CD8-positive, alpha-beta memory T cell (primary cell): ENCODE results near the gene HNRNPUL2. TPM values are rescaled to one million over a fixed set of nuclear protein-coding genes. Genes with fewer than 3 reads are reported as not detected.
"Not testable (repeated sequence)": the region's sequence is repeated elsewhere in the genome, so short reads cannot be mapped to it uniquely, and the experiment has no call there.

Source experiments
- CTCF ChIA-PET: fragments of 350-600 bp; sonication (Branson Sonifier 250); formaldehyde crosslinking; loops from one replicate; lab custom pipeline; 2021; ENCODE audit warnings: antibody characterized with exemption; lab: Charles Lee
- POLR2A ChIA-PET: fragments of 350-600 bp; sonication (Branson Sonifier 250); formaldehyde crosslinking; loops from one replicate; lab custom pipeline; 2021; ENCODE audit warnings: antibody characterized with exemption; lab: Charles Lee
- DNase-seq, 5 donors: peaks; one replicate each; pipeline versions ENCODE4 v3.0.0 to v3.0.0-alpha.2; 2020 to 2022; ENCODE audit warnings: mixed read lengths in 1 of 5
- H3K27ac ChIP-seq: one replicate; pipeline ENCODE4 v1.7.0; 2013; ENCODE audit warnings: low read depth, mild to moderate bottlenecking, low read length, moderate library complexity
- H3K27me3 ChIP-seq: 2 replicates; pipeline ENCODE4 v1.7.0; 2013; ENCODE audit warnings: low read length, mild to moderate bottlenecking; ENCODE audit not compliant: insufficient read depth, poor library complexity, severe bottlenecking
- H3K36me3 ChIP-seq: 2 replicates; pipeline ENCODE4 v1.7.0; 2013; ENCODE audit warnings: mild to moderate bottlenecking, low read length, moderate library complexity; ENCODE audit not compliant: insufficient read depth
- H3K4me1 ChIP-seq: 2 replicates; pipeline ENCODE4 v1.7.0; 2013; ENCODE audit warnings: mild to moderate bottlenecking, low read length, moderate library complexity; ENCODE audit not compliant: insufficient read depth
- H3K4me3 ChIP-seq: 2 replicates; pipeline ENCODE4 v1.7.0; 2013; ENCODE audit warnings: mild to moderate bottlenecking, low read length
- H3K9me3 ChIP-seq: 2 replicates; pipeline ENCODE4 v1.7.0; 2013; ENCODE audit warnings: mild to moderate bottlenecking, low read length
- H3K27ac Mint-ChIP-seq, 8 donors: one replicate each; pipeline ENCODE4 v1.8.0; 2020 to 2021; ENCODE audit warnings: mixed read lengths in 8 of 8, mild to moderate bottlenecking in 6 of 8, inconsistent platforms in 3 of 8, moderate library complexity in 3 of 8
- H3K27me3 Mint-ChIP-seq, 2 donors: one replicate each; pipeline ENCODE4 v1.8.0; 2020 to 2021; ENCODE audit warnings: mixed read lengths in 2 of 2, mild to moderate bottlenecking in 1 of 2, moderate library complexity in 1 of 2
- H3K36me3 Mint-ChIP-seq, 3 donors: one replicate each; pipeline ENCODE4 v1.8.0; 2020 to 2021; ENCODE audit warnings: mixed read lengths in 3 of 3, inconsistent platforms in 1 of 3, mild to moderate bottlenecking in 1 of 3
- H3K4me1 Mint-ChIP-seq, 3 donors: one replicate each; pipeline ENCODE4 v1.8.0; 2020 to 2021; ENCODE audit warnings: mixed read lengths in 3 of 3, inconsistent platforms in 1 of 3, mild to moderate bottlenecking in 1 of 3
- H3K4me3 Mint-ChIP-seq, 7 donors: one replicate each; pipeline ENCODE4 v1.8.0; 2020 to 2021; ENCODE audit warnings: mixed read lengths in 7 of 7, mild to moderate bottlenecking in 6 of 7, moderate library complexity in 4 of 7, inconsistent platforms in 2 of 7
- H3K9me3 Mint-ChIP-seq, 5 donors: one replicate each; pipeline ENCODE4 v1.8.0; 2020 to 2022; ENCODE audit warnings: mixed read lengths in 5 of 5, mild to moderate bottlenecking in 3 of 5, moderate library complexity in 2 of 5, inconsistent platforms in 1 of 5
- polyA plus RNA-seq: library from polyadenylated mRNA; unstranded; fragments of 300-500 nt; fragmentation: Illumina TruSeq; gene quantifications from one replicate; pipeline ENCODE4 v1.2.3, GENCODE V29; 2021
- total RNA-seq, 2 experiments: library from RNA; stranded (reverse); gene quantifications; one replicate each; pipeline ENCODE4 v1.2.3, GENCODE V29; 2021

HNRNPUL2 gene
- total and polyA plus RNA-seq, 3 experiments from 2014 or later, result 3.3 to 64.3 (median 58.7) TPM

GRCh38 chr11:62703921-62704320 is 23.3 kb downstream of the HNRNPUL2 start:
- peak overlapping the region in 2 of 8 donors; percentile 27 to 74 for H3K27ac Mint-ChIP-seq
- H3K36me3 ChIP-seq, H3K27me3 Mint-ChIP-seq, DNase-seq, H3K27me3 ChIP-seq, H3K9me3 Mint-ChIP-seq, H3K27ac ChIP-seq, H3K4me3 ChIP-seq, H3K9me3 ChIP-seq: not testable (repeated sequence)
- peaks cover 23 to 36% (median 31%) of the 10 kb centered on the region in 3 donors for H3K4me1 Mint-ChIP-seq
- ChIA-PET POLR2A (interaction anchor here (0.6 to 1.3 kb wide), 3 partner anchors 14 to 1262 kb away, joined by 3 to 8 read pairs (median 3); partner anchors contain the start of genes HNRNPUL2 and LRRN4CL), CTCF (interaction anchor here (0.7 to 5.3 kb wide), 3 partner anchors 9 to 51 kb away, joined by 3 to 33 read pairs (median 3); no protein-coding TSS in a partner anchor)
- peak overlapping the region in 1 of 7 donors; percentile 52 for H3K4me3 Mint-ChIP-seq
- peaks cover 3 to 15% (median 4%) of the 10 kb centered on the region in 3 donors for H3K36me3 Mint-ChIP-seq
- H3K4me1 ChIP-seq, result peaks cover 35% of the 10 kb centered on the region

GRCh38 chr11:62702246-62702645 is 25.0 kb downstream of the HNRNPUL2 start:
- peaks cover 3 to 16% (median 4%) of the 10 kb centered on the region in 3 donors for H3K36me3 Mint-ChIP-seq
- CTCF ChIA-PET, result interaction anchor here (1.3 to 3.0 kb wide), 3 partner anchors 23 to 277 kb away, joined by 4 to 11 read pairs (median 5); partner anchors contain the start of genes TUT1 and UBXN1
- H3K27ac ChIP-seq, result no peak overlapping the region
- H3K36me3 ChIP-seq, result no peaks in the 10 kb centered on the region
- no peaks in the 10 kb centered on the region for H3K27me3 ChIP-seq
- POLR2A ChIA-PET, result interaction anchor here (0.5 to 1.0 kb wide), 2 partner anchors 49 to 84 kb away, joined by 5 read pairs; no protein-coding TSS in a partner anchor
- DNase-seq, result no peak
- H3K4me3 ChIP-seq, result no peak overlapping the region
- peaks cover 11 to 21% (median 20%) of the 10 kb centered on the region in 3 donors for H3K4me1 Mint-ChIP-seq
- peak overlapping the region in 1 of 8 donors; percentile 1 for H3K27ac Mint-ChIP-seq
- H3K4me3 Mint-ChIP-seq, result no peak overlapping the region
- H3K27me3 Mint-ChIP-seq, result no peaks in the 10 kb centered on the region
- H3K9me3 ChIP-seq, result no peaks in the 10 kb centered on the region
- H3K4me1 ChIP-seq, result peaks cover 18% of the 10 kb centered on the region
- H3K9me3 Mint-ChIP-seq, result no peaks in the 10 kb centered on the region

GRCh38 chr11:62694455-62695167 is 32.6 kb downstream of the HNRNPUL2 start:
- ChIA-PET CTCF (interaction anchor here (0.7 to 5.5 kb wide), 23 partner anchors 11 to 301 kb away, joined by 3 to 46 read pairs (median 4); partner anchors contain the start of genes B3GAT3, BSCL2, C11orf98 and CSKMT), POLR2A (no interaction called here)
- Mint-ChIP-seq H3K4me3 (no peak overlapping the region), H3K27ac (peak overlapping the region in 5 of 8 donors; percentile 5 to 81 (median 48)), H3K9me3 (no peaks in the 10 kb centered on the region), H3K27me3 (peaks cover 0 to 2% of the 10 kb centered on the region in 2 donors), H3K4me1 (peaks cover 5 to 8% (median 6%) of the 10 kb centered on the region in 3 donors), H3K36me3 (peaks cover 0 to 34% (median 8%) of the 10 kb centered on the region in 3 donors)
- H3K4me3 ChIP-seq, result no peak overlapping the region
- DNase-seq, result peak; percentile 68 to 84 (median 72)
- H3K36me3 ChIP-seq, result no peaks in the 10 kb centered on the region
- H3K27me3 ChIP-seq, result no peaks in the 10 kb centered on the region
- H3K9me3 ChIP-seq, result no peaks in the 10 kb centered on the region
- H3K27ac ChIP-seq, result no peak overlapping the region
- peaks cover 7% of the 10 kb centered on the region for H3K4me1 ChIP-seq

GRCh38 chr11:62693624-62694023 is 33.6 kb downstream of the HNRNPUL2 start:
- not testable (repeated sequence) for H3K36me3 ChIP-seq, H3K27me3 Mint-ChIP-seq, H3K27me3 ChIP-seq, DNase-seq, H3K9me3 Mint-ChIP-seq, H3K4me3 ChIP-seq, H3K4me3 Mint-ChIP-seq, H3K27ac Mint-ChIP-seq, H3K9me3 ChIP-seq, H3K27ac ChIP-seq, H3K4me1 ChIP-seq, H3K4me1 Mint-ChIP-seq
- H3K36me3 Mint-ChIP-seq, result peaks cover under 1 to 37% (median 8%) of the 10 kb centered on the region in 3 donors
- CTCF ChIA-PET, result interaction anchor here (0.7 to 5.5 kb wide), 16 partner anchors 11 to 300 kb away, joined by 3 to 46 read pairs (median 4); partner anchors contain the start of genes B3GAT3, BSCL2, C11orf98 and CSKMT
- POLR2A ChIA-PET, result interaction anchor here (0.5 to 0.6 kb wide), 3 partner anchors 10 to 352 kb away, joined by 3 to 6 read pairs (median 3); no protein-coding TSS in a partner anchor

- DNase-seq, result no peak
- no peak within 1 kb of the TSS for H3K27ac Mint-ChIP-seq
- Histone ChIP-seq H3K27ac (no peak within 1 kb of the TSS), H3K4me3 (no peak within 1 kb of the TSS), H3K9me3 (no peaks in the 10 kb centered on the region), H3K36me3 (no peaks in the 10 kb centered on the region), H3K27me3 (no peaks in the 10 kb centered on the region), H3K4me1 (peaks cover 3% of the 10 kb centered on the region)
- POLR2A ChIA-PET, result interaction anchor here (0.5 to 1.2 kb wide), 3 partner anchors 15 to 98 kb away, joined by 3 to 4 read pairs (median 3); no protein-coding TSS in a partner anchor
- no peaks in the 10 kb centered on the region for H3K9me3 Mint-ChIP-seq
- peaks cover 3 to 31% (median 6%) of the 10 kb centered on the region in 3 donors for H3K36me3 Mint-ChIP-seq
- CTCF ChIA-PET, result interaction anchor here (1.1 to 2.3 kb wide), 6 partner anchors 9 to 265 kb away, joined by 3 to 8 read pairs (median 4); partner anchors contain the start of gene TUT1
- no peak within 1 kb of the TSS for H3K4me3 Mint-ChIP-seq
- peaks cover 1 to 3% (median 2%) of the 10 kb centered on the region in 3 donors for H3K4me1 Mint-ChIP-seq
- peaks cover 6 to 9% of the 10 kb centered on the region in 2 donors for H3K27me3 Mint-ChIP-seq
Observed at GRCh38 chr11:62689421-62690183, 37.7 kb downstream of the HNRNPUL2 start, which contains the start of gene LRRN4CL. LRRN4CL (minus strand) TSS chr11:62689530; CDS start chr11:62688508, 1,022 bp downstream.

GRCh38 chr11:62688491-62688890 is 38.8 kb downstream of the HNRNPUL2 start:
- Histone ChIP-seq H3K4me3 (no peak overlapping the region), H3K27me3 (no peaks in the 10 kb centered on the region), H3K9me3 (no peaks in the 10 kb centered on the region), H3K4me1 (no peaks in the 10 kb centered on the region), H3K27ac (no peak overlapping the region), H3K36me3 (no peaks in the 10 kb centered on the region)
- DNase-seq, result no peak
- Mint-ChIP-seq H3K27me3 (peaks cover 6 to 9% of the 10 kb centered on the region in 2 donors), H3K36me3 (peaks cover 3 to 30% (median 6%) of the 10 kb centered on the region in 3 donors), H3K4me3 (no peak overlapping the region), H3K4me1 (no peaks in the 10 kb centered on the region), H3K27ac (no peak overlapping the region), H3K9me3 (no peaks in the 10 kb centered on the region)
- CTCF ChIA-PET, result interaction anchor here (1.5 to 2.3 kb wide), 2 partner anchors 14 to 264 kb away, joined by 5 to 8 read pairs; no protein-coding TSS in a partner anchor
- POLR2A ChIA-PET, result no interaction called here

GRCh38 chr11:62687508-62688396 is 39.5 kb downstream of the HNRNPUL2 start:
- Histone ChIP-seq H3K4me1 (no peaks in the 10 kb centered on the region), H3K4me3 (no peak overlapping the region), H3K36me3 (no peaks in the 10 kb centered on the region), H3K9me3 (no peaks in the 10 kb centered on the region), H3K27me3 (no peaks in the 10 kb centered on the region), H3K27ac (no peak overlapping the region)
- DNase-seq, result no peak
- Mint-ChIP-seq H3K36me3 (peaks cover 3 to 28% (median 6%) of the 10 kb centered on the region in 3 donors), H3K27me3 (peaks cover 6 to 9% of the 10 kb centered on the region in 2 donors), H3K4me3 (no peak overlapping the region), H3K9me3 (no peaks in the 10 kb centered on the region), H3K27ac (no peak overlapping the region), H3K4me1 (no peaks in the 10 kb centered on the region)
- ChIA-PET CTCF (no interaction called here), POLR2A (interaction anchor here (0.9 kb wide), 1 partner anchor 23 kb away, joined by 3 read pairs; no protein-coding TSS in a partner anchor)
